HEK293 (cell line): ENCODE measurements around the gene CACNB2.

Source experiments
- CTCF ChIP-seq: fragments of 450-650 bp; formaldehyde crosslinking; IDR thresholded peaks from 2 replicates; pipeline ENCODE4 v1.5.1; 2016; ENCODE audit warnings: missing biosample characterization, missing genetic modification characterization
- ZNF148 ChIP-seq: fragments of 450-650 bp; formaldehyde crosslinking; IDR thresholded peaks from 2 replicates; pipeline ENCODE4 v1.5.0; 2017; ENCODE audit warnings: missing biosample characterization, missing genetic modification characterization, borderline replicate concordance
- ZNF239 ChIP-seq: fragments of 450-650 bp; formaldehyde crosslinking; IDR thresholded peaks from 2 replicates; pipeline ENCODE4 v1.5.1; 2016; ENCODE audit warnings: missing biosample characterization, missing genetic modification characterization
- ZNF335 ChIP-seq: fragments of 450-650 bp; formaldehyde crosslinking; conservative IDR thresholded peaks from 2 replicates; pipeline ENCODE4 v1.5.1; 2016; ENCODE audit warnings: missing biosample characterization, missing genetic modification characterization
- ZNF571 ChIP-seq: fragments of 450-650 bp; formaldehyde crosslinking; IDR thresholded peaks from 2 replicates; pipeline ENCODE4 v1.5.0; 2017; ENCODE audit warnings: missing biosample characterization, missing genetic modification characterization
- ZNF585B ChIP-seq: fragments of 450-650 bp; formaldehyde crosslinking; IDR thresholded peaks from 2 replicates; pipeline ENCODE4 v1.5.1; 2016; ENCODE audit warnings: missing biosample characterization, missing genetic modification characterization

GRCh38 chr10:18527687-18528086, 387.5 kb downstream of the CACNB2 start:
- TF ChIP-seq ZNF585B (tag by site-specific recombination): no peak
- TF ChIP-seq CTCF (tag by site-specific recombination): no peak
- no peak for TF ChIP-seq ZNF335 (tag by site-specific recombination)
- no peak for TF ChIP-seq ZNF239 (tag by site-specific recombination)
- no peak for TF ChIP-seq ZNF571 (tag by site-specific recombination)
- TF ChIP-seq ZNF148: no peak
